NCI-H1417 (cell line): ENCODE results near the gene TRMT61A.

ENCODE experiments used
- DNase-seq, 3 experiments: peaks; one replicate each; lab custom pipeline; 2025; lab: John Stamatoyannopoulos, UW

The TRMT61A gene

GRCh38 chr14:103547455-103547940, 18.5 kb downstream of the TRMT61A start:
- DNase-seq = no peak

- DNase-seq = no peak
Observed at GRCh38 chr14:103547941-103548462, 19.0 kb downstream of the TRMT61A start.

- no peak for DNase-seq
Observed at GRCh38 chr14:103548463-103549351, 19.7 kb downstream of the TRMT61A start.

- peak in 1 of 3 experiments; percentile 31 for DNase-seq
Observed at GRCh38 chr14:103549361-103550311, 20.6 kb downstream of the TRMT61A start.

GRCh38 chr14:103550451-103551337, 21.7 kb downstream of the TRMT61A start:
- DNase-seq = peak; percentile 43 to 88 (median 78)

GRCh38 chr14:103551338-103551762, 22.4 kb downstream of the TRMT61A start:
- peak in 1 of 3 experiments; percentile 39 for DNase-seq

GRCh38 chr14:103552011-103552845, 23.2 kb downstream of the TRMT61A start:
- no peak for DNase-seq

GRCh38 chr14:103552846-103553210, 23.8 kb downstream of the TRMT61A start:
- no peak for DNase-seq

GRCh38 chr14:103555559-103556337, 26.8 kb downstream of the TRMT61A start:
- DNase-seq = no peak

- peak in 1 of 3 experiments; percentile 17 for DNase-seq
Observed at GRCh38 chr14:103556946-103557758, 28.2 kb downstream of the TRMT61A start.

- DNase-seq = peak in 2 of 3 experiments; percentile 36 to 94
Observed at GRCh38 chr14:103558071-103558882, 29.3 kb downstream of the TRMT61A start.

- no peak for DNase-seq
Observed at GRCh38 chr14:103559766-103560165, 30.8 kb downstream of the TRMT61A start.

GRCh38 chr14:103560691-103561090, 31.7 kb downstream of the TRMT61A start:
- no peak for DNase-seq

- DNase-seq = peak; percentile 19 to 80 (median 71)
Observed at GRCh38 chr14:103561381-103562178, 32.6 kb downstream of the TRMT61A start.

GRCh38 chr14:103562179-103562428, 33.1 kb downstream of the TRMT61A start:
- DNase-seq = no peak

GRCh38 chr14:103562429-103563225, 33.6 kb downstream of the TRMT61A start, which contains the start of the genes BAG5 and COA8:
Gene BAG5 (minus strand): TSS chr14:103562657. CDS start chr14:103561164, 1,493 bp downstream.
Gene COA8 (plus strand): TSS chr14:103562960. CDS start chr14:103563002, 42 bp downstream.
- DNase-seq = peak; percentile 95 to 96 (median 96)
